A549 (cell line): Measurements from ENCODE around the gene ACTR6. TPM values are rescaled to one million over a fixed set of nuclear protein-coding genes. Genes with fewer than 3 reads are reported as not detected.

Source experiments
- ATAC-seq, 2 experiments: fragments of 200-7000 bp in 1 of 2; fragments of >200 bp in 1 of 2; cut with Nextera tagmentation in 1 of 2; cut with Tn5 transposase in 1 of 2; 3 replicates each; pipeline versions ENCODE4 v1.8.0 to v1.9.1; 2018 to 2020; ENCODE audit warnings: mild to moderate bottlenecking in 1 of 2, moderate library complexity in 1 of 2
- CTCF ChIA-PET: fragments of 300-600 bp; sonication (Branson Sonifier 250); formaldehyde crosslinking; extraction: SDS; loops from one replicate; lab custom pipeline; 2021; ENCODE audit warnings: antibody characterized with exemption, inconsistent platforms; lab: Yijun Ruan, JAX
- POLR2A ChIA-PET: fragments of 350-600 bp; formaldehyde crosslinking; extraction: SDS; loops from one replicate; lab custom pipeline; 2021; ENCODE audit warnings: antibody characterized with exemption, inconsistent platforms; lab: Yijun Ruan, JAX
- DNase-seq, 2 experiments: peaks; one replicate each; pipeline versions ENCODE4 v3.0.0 to v3.0.0-alpha.2; 2011 to 2016; ENCODE audit warnings: low read depth in 1 of 2, low spot score in 1 of 2
- FAIRE-seq: peaks from 2 replicates; lab custom pipeline; 2011; peaks lifted over from hg19 to GRCh38; lab: Jason Lieb, UNC
- H3K27ac ChIP-seq, 2 experiments: fragments of >200 bp; sonication (Bioruptor Twin); formaldehyde crosslinking; 3 replicates each; pipeline ENCODE4 v1.5.1; 2016 to 2017
- H3K4me1 ChIP-seq: fragments of >200 bp; sonication (Bioruptor Twin); formaldehyde crosslinking; 3 replicates; pipeline ENCODE4 v1.6.1; 2016
- H3K4me2 ChIP-seq: fragments of >200 bp; sonication (Bioruptor Twin); formaldehyde crosslinking; 3 replicates; pipeline ENCODE4 v1.6.1; 2016
- H3K4me3 ChIP-seq: fragments of >200 bp; sonication (Bioruptor Twin); formaldehyde crosslinking; 3 replicates; pipeline ENCODE4 v1.5.1; 2016
- H3K9me3 ChIP-seq: fragments of >200 bp; sonication (Bioruptor Twin); formaldehyde crosslinking; 3 replicates; pipeline ENCODE4 v1.6.1; 2016
- CBX2 ChIP-seq: fragments of 200-600 bp; sonication (generic); IDR thresholded peaks from 2 replicates; pipeline ENCODE4 v1.6.1; 2016; ENCODE audit warnings: low read depth, mild to moderate bottlenecking, borderline replicate concordance
- CHD2 ChIP-seq: fragments of 150-350 bp; IDR thresholded peaks from 2 replicates; pipeline ENCODE4 v1.6.1; 2014; ENCODE audit warnings: low read length; ENCODE audit not compliant: partially characterized antibody
- CHD4 ChIP-seq: fragments of 200-600 bp; sonication (generic); IDR thresholded peaks from 2 replicates; pipeline ENCODE4 v1.6.1; 2016; ENCODE audit warnings: antibody characterized with exemption, mild to moderate bottlenecking, borderline replicate concordance
- ESRRA ChIP-seq: fragments of 150-350 bp; IDR thresholded peaks from 2 replicates; pipeline ENCODE4 v1.6.1; 2014; ENCODE audit warnings: mild to moderate bottlenecking, low read length, borderline replicate concordance
- FOSB ChIP-seq: fragments of 250-450 bp; sonication (Bioruptor Pico); IDR thresholded peaks from 2 replicates; pipeline ENCODE4 v1.5.0; 2020; ENCODE audit warnings: mild to moderate bottlenecking, moderate library complexity
- FOSL2 ChIP-seq, 2 experiments: fragments of 450-650 bp in 1 of 2; fragments of >200 bp in 1 of 2; sonication (Bioruptor Twin) in 1 of 2; formaldehyde crosslinking; IDR thresholded peaks; 2 replicates each; pipeline versions ENCODE4 v1.5.0 to v1.6.1; 2016 to 2020; ENCODE audit warnings: mild to moderate bottlenecking in 1 of 2, moderate library complexity in 1 of 2
- HEYL ChIP-seq: fragments of 250-450 bp; sonication (Bioruptor Pico); IDR thresholded peaks from 2 replicates; pipeline ENCODE4 v1.8.0; 2021; ENCODE audit warnings: mild to moderate bottlenecking, moderate library complexity
- HOXA7 ChIP-seq: fragments of 250-450 bp; sonication (Bioruptor Pico); IDR thresholded peaks from 2 replicates; pipeline ENCODE4 v1.5.0; 2020; ENCODE audit warnings: mild to moderate bottlenecking, moderate library complexity
- JUNB ChIP-seq: fragments of >200 bp; sonication (Bioruptor Twin); formaldehyde crosslinking; IDR thresholded peaks from 2 replicates; pipeline ENCODE4 v1.6.1; 2016
- MAFK ChIP-seq: fragments of 450-650 bp; IDR thresholded peaks from 2 replicates; pipeline ENCODE4 v1.6.1; 2014; ENCODE audit not compliant: partially characterized antibody
- NFE2L2 ChIP-seq: fragments of 150-350 bp; conservative IDR thresholded peaks from 2 replicates; pipeline ENCODE4 v1.6.1; 2014; ENCODE audit warnings: low read length
- PHF8 ChIP-seq: fragments of 200-600 bp; sonication (generic); IDR thresholded peaks from 2 replicates; pipeline ENCODE4 v1.6.1; 2016; ENCODE audit warnings: low read depth, mild to moderate bottlenecking, antibody characterized with exemption, moderate library complexity, borderline replicate concordance
- POLR2AphosphoS2 ChIP-seq: conservative IDR thresholded peaks from 2 replicates; pipeline ENCODE4 v1.6.1; 2012; ENCODE audit warnings: low read length, improper control_type of control experiment, inconsistent platforms
- RAD21 ChIP-seq, 2 experiments: fragments of >200 bp in 1 of 2; sonication (Bioruptor Twin) in 1 of 2; formaldehyde crosslinking in 1 of 2; IDR thresholded peaks in 1 of 2; conservative IDR thresholded peaks in 1 of 2; 2 replicates in 1 of 2; 3 replicates in 1 of 2; pipeline ENCODE4 v1.6.1; 2012 to 2018; ENCODE audit warnings: inconsistent platforms in 1 of 2
- RARB ChIP-seq: fragments of 250-450 bp; sonication (Bioruptor Pico); IDR thresholded peaks from 2 replicates; pipeline ENCODE4 v1.8.0; 2021; ENCODE audit warnings: mild to moderate bottlenecking, moderate library complexity
- RCOR1 ChIP-seq: fragments of 150-350 bp; IDR thresholded peaks from 2 replicates; pipeline ENCODE4 v1.6.1; 2014; ENCODE audit warnings: antibody characterized with exemption, low read length, low read depth
- RFX5 ChIP-seq: fragments of 450-650 bp; IDR thresholded peaks from 2 replicates; pipeline ENCODE4 v1.7.1; 2014; ENCODE audit warnings: antibody characterized with exemption, mild to moderate bottlenecking, moderate library complexity
- ZFP36 ChIP-seq: fragments of 450-650 bp; IDR thresholded peaks from 2 replicates; pipeline ENCODE4 v1.6.1; 2014; ENCODE audit warnings: borderline replicate concordance; ENCODE audit not compliant: partially characterized antibody
- ZNF302 ChIP-seq: fragments of 250-450 bp; sonication (Bioruptor Pico); IDR thresholded peaks from 2 replicates; pipeline ENCODE4 v1.9.0; 2021; ENCODE audit warnings: inconsistent platforms, mild to moderate bottlenecking, moderate library complexity
- ZSCAN20 ChIP-seq: fragments of 250-450 bp; sonication (Bioruptor Pico); IDR thresholded peaks from 2 replicates; pipeline ENCODE4 v1.8.0; 2022; ENCODE audit warnings: mild to moderate bottlenecking, moderate library complexity
- WGBS: methylation state at CpG from one replicate; pipeline ENCODE4 v1.1.6; 2017; ENCODE audit errors: missing lambda C conversion rate; 5-methylcytosine and 5-hydroxymethylcytosine counted together
- polyA plus RNA-seq, 4 experiments: library from polyadenylated mRNA; depleted of rRNA in 3 of 4; stranded (reverse); fragments of >200 nt; fragmentation: RNase III in 1 of 4; extraction: RNeasy Plus Mini Kit Qiagen cat#74134 plus additional on column Dnase treatment in 1 of 4; gene quantifications; 2 replicates in 3 of 4; 3 replicates in 1 of 4; pipeline ENCODE4 v1.2.3, GENCODE V29; 2011 to 2017
- TF ChIP-seq, protein P1 (sequence below): fragments of >200 bp; sonication (Bioruptor Twin); formaldehyde crosslinking; IDR thresholded peaks from 2 replicates; pipeline ENCODE4 v1.6.1; 2016
- TF ChIP-seq, protein P2 (sequence below): IDR thresholded peaks from 2 replicates; pipeline ENCODE4 v1.6.1; 2012; ENCODE audit warnings: low read depth, borderline replicate concordance
- TF ChIP-seq, protein P3 (sequence below): fragments of >200 bp; sonication (Bioruptor Twin); formaldehyde crosslinking; IDR thresholded peaks from 3 replicates; pipeline ENCODE4 v1.6.1; 2016
- TF ChIP-seq, protein P4 (sequence below): IDR thresholded peaks from 2 replicates; pipeline ENCODE4 v1.6.1; 2012
- TF ChIP-seq, protein P5 (sequence below): fragments of 150-350 bp; IDR thresholded peaks from 2 replicates; pipeline ENCODE4 v1.6.1; 2014; ENCODE audit warnings: low read depth, mild to moderate bottlenecking, low read length
- TF ChIP-seq, protein P6 (sequence below): fragments of 250-450 bp; sonication (Bioruptor Pico); IDR thresholded peaks from 2 replicates; pipeline ENCODE4 v1.5.0; 2021; ENCODE audit warnings: mild to moderate bottlenecking, moderate library complexity, borderline replicate concordance

The ACTR6 gene
- polyA plus RNA-seq, 2 of the 4 experiments (the other 2 are of a cell fraction): 37.0 to 50.1 TPM

DNA sequence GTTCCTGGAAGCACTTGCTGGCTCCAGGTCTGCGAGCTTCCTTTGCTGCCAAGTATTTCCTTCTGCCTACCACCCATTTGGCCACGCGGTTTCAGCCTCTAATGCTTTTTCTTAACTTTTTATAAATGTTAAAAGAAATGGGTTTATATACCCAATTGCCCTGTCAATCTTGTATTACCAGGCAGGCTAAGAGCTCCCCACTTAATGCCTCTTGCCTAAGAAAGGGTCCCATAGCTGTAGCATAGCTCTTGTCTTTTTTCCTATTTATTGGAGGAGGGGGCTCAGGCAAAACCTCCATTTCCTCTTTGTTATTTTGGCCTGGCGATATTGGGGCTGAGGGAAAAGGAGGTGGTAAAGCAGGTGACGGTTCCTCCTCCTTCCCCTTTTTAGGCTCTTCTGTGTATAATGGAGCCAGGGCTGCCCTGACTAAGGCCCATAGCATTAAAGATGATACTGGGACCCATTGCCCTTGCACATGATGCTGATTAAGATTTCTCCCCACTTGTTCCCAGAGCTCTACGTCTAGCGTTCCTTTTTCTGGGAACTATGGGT lies 36.4 kb upstream of the ACTR6 start:
- H3K9me3 ChIP-seq: no peaks in the 10 kb centered on the region
- TF ChIP-seq PHF8 (no peak), ZSCAN20 (CRISPR knock-in tag) (no peak), RARB (CRISPR knock-in tag) (no peak), RAD21 (conservative IDR thresholded peaks at IDR 0.05 in 1 of 2, IDR thresholded peaks at IDR 0.05 in 1 of 2) (no peak), FOSB (CRISPR knock-in tag) (no peak), CBX2 (no peak), ZFP36 (no peak), HOXA7 (no peak), CHD2 (no peak), POLR2AphosphoS2 (no peak), RFX5 (no peak), HEYL (CRISPR knock-in tag) (no peak), RCOR1 (no peak), CHD4 (no peak)
- TF ChIP-seq, protein P1, sequence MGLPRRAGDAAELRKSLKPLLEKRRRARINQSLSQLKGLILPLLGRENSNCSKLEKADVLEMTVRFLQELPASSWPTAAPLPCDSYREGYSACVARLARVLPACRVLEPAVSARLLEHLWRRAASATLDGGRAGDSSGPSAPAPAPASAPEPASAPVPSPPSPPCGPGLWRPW: no peak
- TF ChIP-seq, protein P2, sequence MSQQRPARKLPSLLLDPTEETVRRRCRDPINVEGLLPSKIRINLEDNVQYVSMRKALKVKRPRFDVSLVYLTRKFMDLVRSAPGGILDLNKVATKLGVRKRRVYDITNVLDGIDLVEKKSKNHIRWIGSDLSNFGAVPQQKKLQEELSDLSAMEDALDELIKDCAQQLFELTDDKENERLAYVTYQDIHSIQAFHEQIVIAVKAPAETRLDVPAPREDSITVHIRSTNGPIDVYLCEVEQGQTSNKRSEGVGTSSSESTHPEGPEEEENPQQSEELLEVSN: no peak
- TF ChIP-seq, protein P3, sequence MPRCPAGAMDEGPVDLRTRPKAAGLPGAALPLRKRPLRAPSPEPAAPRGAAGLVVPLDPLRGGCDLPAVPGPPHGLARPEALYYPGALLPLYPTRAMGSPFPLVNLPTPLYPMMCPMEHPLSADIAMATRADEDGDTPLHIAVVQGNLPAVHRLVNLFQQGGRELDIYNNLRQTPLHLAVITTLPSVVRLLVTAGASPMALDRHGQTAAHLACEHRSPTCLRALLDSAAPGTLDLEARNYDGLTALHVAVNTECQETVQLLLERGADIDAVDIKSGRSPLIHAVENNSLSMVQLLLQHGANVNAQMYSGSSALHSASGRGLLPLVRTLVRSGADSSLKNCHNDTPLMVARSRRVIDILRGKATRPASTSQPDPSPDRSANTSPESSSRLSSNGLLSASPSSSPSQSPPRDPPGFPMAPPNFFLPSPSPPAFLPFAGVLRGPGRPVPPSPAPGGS: no peak
- TF ChIP-seq, protein P4, sequence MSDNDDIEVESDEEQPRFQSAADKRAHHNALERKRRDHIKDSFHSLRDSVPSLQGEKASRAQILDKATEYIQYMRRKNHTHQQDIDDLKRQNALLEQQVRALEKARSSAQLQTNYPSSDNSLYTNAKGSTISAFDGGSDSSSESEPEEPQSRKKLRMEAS: no peak
- TF ChIP-seq, protein P5, sequence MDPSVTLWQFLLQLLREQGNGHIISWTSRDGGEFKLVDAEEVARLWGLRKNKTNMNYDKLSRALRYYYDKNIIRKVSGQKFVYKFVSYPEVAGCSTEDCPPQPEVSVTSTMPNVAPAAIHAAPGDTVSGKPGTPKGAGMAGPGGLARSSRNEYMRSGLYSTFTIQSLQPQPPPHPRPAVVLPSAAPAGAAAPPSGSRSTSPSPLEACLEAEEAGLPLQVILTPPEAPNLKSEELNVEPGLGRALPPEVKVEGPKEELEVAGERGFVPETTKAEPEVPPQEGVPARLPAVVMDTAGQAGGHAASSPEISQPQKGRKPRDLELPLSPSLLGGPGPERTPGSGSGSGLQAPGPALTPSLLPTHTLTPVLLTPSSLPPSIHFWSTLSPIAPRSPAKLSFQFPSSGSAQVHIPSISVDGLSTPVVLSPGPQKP: no peak
- POLR2A ChIA-PET: interaction anchor here (1.1 kb wide), 1 partner anchor 36 kb away, joined by 5 read pairs; the partner anchor contains the start of gene ACTR6
- DNase-seq (no peak), FAIRE-seq (no peak), ATAC-seq (peak in 1 of 2 experiments; percentile 20; a peak in 3 of 6 replicates)
- 54% methylated on average over 7 of the region's 7 CpGs for WGBS
- peak overlapping the region in 1 of 2 experiments; percentile 69; a peak in 2 of 6 replicates for H3K27ac ChIP-seq
- peaks cover 9% of the 10 kb centered on the region for H3K4me1 ChIP-seq
- CTCF ChIA-PET: interaction anchor here (0.6 to 6.7 kb wide), 9 partner anchors 10 to 38 kb away, joined by 3 to 43 read pairs (median 4); no protein-coding TSS in a partner anchor
- H3K4me3 ChIP-seq: peak overlapping the region; percentile 44; the same call in 2 of the 3 replicates
- H3K4me2 ChIP-seq: peak overlapping the region; percentile 83

DNA sequence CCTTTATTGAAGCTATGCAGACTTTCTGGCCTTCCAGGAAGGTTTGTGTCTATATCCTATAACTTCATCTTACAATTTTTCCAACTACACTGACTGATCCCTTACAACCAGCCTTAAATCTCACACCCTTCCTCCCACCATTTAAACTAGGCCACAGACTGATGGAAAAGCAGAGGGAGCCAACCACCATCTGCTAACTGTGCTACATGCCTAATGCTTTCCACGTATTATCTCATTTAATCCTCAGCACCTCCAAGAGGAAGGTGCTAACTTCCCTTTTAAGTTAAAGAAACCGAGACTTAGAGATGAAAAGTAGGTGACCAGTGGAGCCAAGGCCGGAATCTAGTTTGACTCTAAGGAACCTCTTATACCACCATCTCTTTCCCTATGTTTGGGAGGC lies 35.3 kb upstream of the ACTR6 start:
- H3K4me1 ChIP-seq: peaks cover 9% of the 10 kb centered on the region
- ATAC-seq (no peak), FAIRE-seq (no peak), DNase-seq (no peak)
- TF ChIP-seq ZNF302 (CRISPR knock-in tag): no peak
- TF ChIP-seq HEYL (CRISPR knock-in tag): no peak
- TF ChIP-seq, protein P6, sequence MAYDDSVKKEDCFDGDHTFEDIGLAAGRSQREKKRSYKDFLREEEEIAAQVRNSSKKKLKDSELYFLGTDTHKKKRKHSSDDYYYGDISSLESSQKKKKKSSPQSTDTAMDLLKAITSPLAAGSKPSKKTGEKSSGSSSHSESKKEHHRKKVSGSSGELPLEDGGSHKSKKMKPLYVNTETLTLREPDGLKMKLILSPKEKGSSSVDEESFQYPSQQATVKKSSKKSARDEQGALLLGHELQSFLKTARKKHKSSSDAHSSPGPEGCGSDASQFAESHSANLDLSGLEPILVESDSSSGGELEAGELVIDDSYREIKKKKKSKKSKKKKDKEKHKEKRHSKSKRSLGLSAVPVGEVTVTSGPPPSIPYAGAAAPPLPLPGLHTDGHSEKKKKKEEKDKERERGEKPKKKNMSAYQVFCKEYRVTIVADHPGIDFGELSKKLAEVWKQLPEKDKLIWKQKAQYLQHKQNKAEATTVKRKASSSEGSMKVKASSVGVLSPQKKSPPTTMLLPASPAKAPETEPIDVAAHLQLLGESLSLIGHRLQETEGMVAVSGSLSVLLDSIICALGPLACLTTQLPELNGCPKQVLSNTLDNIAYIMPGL (CRISPR knock-in tag): no peak
- no peak for TF ChIP-seq CBX2
- TF ChIP-seq JUNB: no peak
- no peak for TF ChIP-seq NFE2L2
- no peak for TF ChIP-seq FOSL2 (IDR thresholded peaks at IDR 0.05)
- no peak for TF ChIP-seq FOSL2 (CRISPR knock-in tag; IDR thresholded peaks at IDR 0.05)
- no peak for TF ChIP-seq POLR2AphosphoS2
- TF ChIP-seq ESRRA: no peak
- no peak for TF ChIP-seq MAFK
- TF ChIP-seq HOXA7: no peak
- H3K4me2 ChIP-seq: no peak overlapping the region
- WGBS: 70% methylated on average over 3 of the region's 3 CpGs
- POLR2A ChIA-PET: no interaction called here
- no peaks in the 10 kb centered on the region for H3K9me3 ChIP-seq
- no peak overlapping the region for H3K27ac ChIP-seq
- CTCF ChIA-PET: interaction anchor here (0.6 to 6.7 kb wide), 4 partner anchors 11 to 1409 kb away, joined by 3 to 43 read pairs (median 3); no protein-coding TSS in a partner anchor
- no peak overlapping the region for H3K4me3 ChIP-seq
